ENCODE measurements around the gene KRAS. TPM values are rescaled to one million over a fixed set of nuclear protein-coding genes. Genes with fewer than 3 reads are reported as not detected.

Gene KRAS
- total RNA-seq, 1 donor from 2014 or later: 9.6 TPM

- intact Hi-C loops (cut with DNase I): no loop called here
- H3K4me1 ChIP-seq: peaks cover 20% of the 10 kb centered on the region
- no peaks in the 10 kb centered on the region for H3K9me3 ChIP-seq
- no peaks in the 10 kb centered on the region for H3K36me3 ChIP-seq
- no peak for DNase-seq (ENCODE audit: extremely low spot score in 2 of 2)
- peak overlapping the region; percentile 93 for H3K27ac ChIP-seq
- no peak for TF ChIP-seq POLR2A (IDR thresholded peaks at IDR 0.05)
- TF ChIP-seq POLR2AphosphoS5 (IDR thresholded peaks at IDR 0.05; ENCODE audit: insufficient read depth in 1 of 2, low read depth in 1 of 2): no peak
- TF ChIP-seq, protein P1, sequence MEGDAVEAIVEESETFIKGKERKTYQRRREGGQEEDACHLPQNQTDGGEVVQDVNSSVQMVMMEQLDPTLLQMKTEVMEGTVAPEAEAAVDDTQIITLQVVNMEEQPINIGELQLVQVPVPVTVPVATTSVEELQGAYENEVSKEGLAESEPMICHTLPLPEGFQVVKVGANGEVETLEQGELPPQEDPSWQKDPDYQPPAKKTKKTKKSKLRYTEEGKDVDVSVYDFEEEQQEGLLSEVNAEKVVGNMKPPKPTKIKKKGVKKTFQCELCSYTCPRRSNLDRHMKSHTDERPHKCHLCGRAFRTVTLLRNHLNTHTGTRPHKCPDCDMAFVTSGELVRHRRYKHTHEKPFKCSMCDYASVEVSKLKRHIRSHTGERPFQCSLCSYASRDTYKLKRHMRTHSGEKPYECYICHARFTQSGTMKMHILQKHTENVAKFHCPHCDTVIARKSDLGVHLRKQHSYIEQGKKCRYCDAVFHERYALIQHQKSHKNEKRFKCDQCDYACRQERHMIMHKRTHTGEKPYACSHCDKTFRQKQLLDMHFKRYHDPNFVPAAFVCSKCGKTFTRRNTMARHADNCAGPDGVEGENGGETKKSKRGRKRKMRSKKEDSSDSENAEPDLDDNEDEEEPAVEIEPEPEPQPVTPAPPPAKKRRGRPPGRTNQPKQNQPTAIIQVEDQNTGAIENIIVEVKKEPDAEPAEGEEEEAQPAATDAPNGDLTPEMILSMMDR (IDR thresholded peaks at IDR 0.05): no peak
- peak overlapping the region; percentile 85 to 87 for H3K4me3 ChIP-seq
- no peaks in the 10 kb centered on the region for H3K27me3 ChIP-seq
Measured at GRCh38 chr12:25249931-25250738, 594 bp downstream of the KRAS start.

DNA sequence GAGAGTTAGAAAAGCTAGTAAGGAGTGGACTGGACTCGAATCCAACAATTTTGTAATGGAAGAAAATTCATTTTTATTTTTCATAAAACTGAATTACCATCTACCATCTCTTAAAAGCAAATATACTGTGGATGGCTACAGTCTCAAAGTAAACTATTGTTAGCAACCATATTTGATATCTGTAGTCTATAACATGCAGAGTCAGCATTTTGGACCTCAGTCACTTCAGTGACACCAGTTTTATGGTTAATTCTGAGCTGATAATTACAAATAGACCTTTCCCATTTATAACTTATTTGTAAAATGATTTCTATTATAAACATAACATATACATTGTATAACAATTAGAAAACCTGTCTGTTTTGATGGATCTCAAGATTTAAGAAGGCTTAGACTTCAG is 2.0 kb downstream of the KRAS start:
- no peak overlapping the region for H3K27ac ChIP-seq
- no peak for DNase-seq (ENCODE audit: extremely low spot score in 2 of 2)

DNA sequence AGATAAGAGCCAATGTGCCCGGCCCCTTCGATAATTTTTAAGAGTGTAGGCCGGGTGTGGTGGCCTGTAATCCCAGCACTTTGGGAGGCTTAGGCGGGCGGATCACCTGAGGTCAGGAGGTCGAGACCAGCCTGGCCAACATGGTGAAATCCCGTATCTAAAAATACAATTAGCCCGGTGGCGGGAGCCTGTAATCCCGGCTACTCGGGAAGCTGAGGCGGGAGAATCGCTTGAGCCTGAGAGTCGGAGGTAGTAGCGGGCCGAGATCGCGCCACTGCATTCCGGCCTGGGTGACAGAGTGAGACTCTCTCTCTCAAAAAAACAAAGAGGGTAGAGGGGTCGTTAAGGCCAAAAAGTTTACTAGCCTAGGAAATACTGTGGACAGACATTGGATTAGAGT is 2.6 kb downstream of the KRAS start:
- Histone ChIP-seq H3K9me3 (no peaks in the 10 kb centered on the region), H3K27me3 (no peaks in the 10 kb centered on the region), H3K4me1 (peaks cover 20% of the 10 kb centered on the region), H3K27ac (no peak overlapping the region), H3K36me3 (no peaks in the 10 kb centered on the region), H3K4me3 (no peak overlapping the region)
- TF ChIP-seq POLR2AphosphoS5 (IDR thresholded peaks at IDR 0.05; ENCODE audit: insufficient read depth in 1 of 2, low read depth in 1 of 2) (no peak), POLR2A (IDR thresholded peaks at IDR 0.05) (no peak)
- TF ChIP-seq, protein P1 (IDR thresholded peaks at IDR 0.05): no peak
- intact Hi-C loops (cut with DNase I): no loop called here
- DNase-seq (ENCODE audit: extremely low spot score in 2 of 2): no peak

More for the DNA sequence above, 2.0 kb downstream of the KRAS start:
- Histone ChIP-seq H3K4me1 (peaks cover 20% of the 10 kb centered on the region), H3K9me3 (no peaks in the 10 kb centered on the region), H3K4me3 (no peak overlapping the region), H3K27me3 (no peaks in the 10 kb centered on the region), H3K36me3 (no peaks in the 10 kb centered on the region)
- TF ChIP-seq POLR2AphosphoS5 (IDR thresholded peaks at IDR 0.05; ENCODE audit: insufficient read depth in 1 of 2, low read depth in 1 of 2): no peak
- no peak for TF ChIP-seq POLR2A (IDR thresholded peaks at IDR 0.05)
- TF ChIP-seq, protein P1 (IDR thresholded peaks at IDR 0.05): no peak
- intact Hi-C loops (cut with DNase I): no loop called here

DNA sequence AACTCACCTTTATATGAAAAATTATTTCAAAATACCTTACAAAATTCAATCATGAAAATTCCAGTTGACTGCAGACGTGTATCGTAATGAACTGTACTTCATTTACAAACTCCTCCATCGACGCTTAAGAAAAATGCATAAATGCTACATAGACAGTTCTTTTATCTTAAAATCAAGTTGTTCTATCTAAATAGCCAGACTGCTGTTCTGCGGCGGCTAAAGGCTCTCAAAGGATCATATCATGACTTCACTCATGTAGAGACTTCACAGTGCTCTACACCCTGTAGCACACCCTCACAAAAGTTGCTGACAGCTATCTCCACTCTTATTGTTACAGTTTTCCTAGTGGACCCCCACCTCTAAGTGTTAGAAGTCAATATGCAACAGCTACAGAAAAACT is 5.2 kb downstream of the KRAS start:
- no peak overlapping the region for H3K27ac ChIP-seq
- intact Hi-C loops (cut with DNase I): no loop called here
- TF ChIP-seq POLR2A (IDR thresholded peaks at IDR 0.05): no peak
- TF ChIP-seq POLR2AphosphoS5 (IDR thresholded peaks at IDR 0.05; ENCODE audit: insufficient read depth in 1 of 2, low read depth in 1 of 2): no peak
- TF ChIP-seq, protein P1 (IDR thresholded peaks at IDR 0.05): no peak
- no peaks in the 10 kb centered on the region for H3K27me3 ChIP-seq
- no peaks in the 10 kb centered on the region for H3K36me3 ChIP-seq
- peaks cover 15% of the 10 kb centered on the region for H3K4me1 ChIP-seq
- DNase-seq (ENCODE audit: extremely low spot score in 2 of 2): no peak
- H3K4me3 ChIP-seq: no peak overlapping the region
- H3K9me3 ChIP-seq: no peaks in the 10 kb centered on the region

DNA sequence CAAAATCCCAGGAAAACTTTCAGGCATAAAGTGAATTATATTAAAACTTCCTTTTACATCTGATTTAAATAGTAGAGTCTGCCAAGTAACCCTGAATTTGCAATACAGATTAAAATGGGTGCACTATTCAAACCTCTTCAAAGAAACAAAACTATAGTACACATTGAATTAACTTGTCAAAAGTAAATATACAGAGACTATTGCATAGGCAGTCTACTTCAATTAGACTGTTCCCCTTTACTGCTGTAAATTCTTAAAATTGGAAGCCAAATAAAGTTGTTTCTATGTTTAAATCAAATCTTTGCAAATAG is 7.1 kb downstream of the KRAS start:
- no peak overlapping the region for H3K27ac ChIP-seq
- H3K36me3 ChIP-seq: no peaks in the 10 kb centered on the region
- H3K4me1 ChIP-seq: peaks cover 2% of the 10 kb centered on the region
- intact Hi-C loops (cut with DNase I): no loop called here
- no peak overlapping the region for H3K4me3 ChIP-seq
- TF ChIP-seq, protein P1 (IDR thresholded peaks at IDR 0.05): no peak
- no peak for TF ChIP-seq POLR2AphosphoS5 (IDR thresholded peaks at IDR 0.05; ENCODE audit: insufficient read depth in 1 of 2, low read depth in 1 of 2)
- TF ChIP-seq POLR2A (IDR thresholded peaks at IDR 0.05): no peak
- H3K27me3 ChIP-seq: no peaks in the 10 kb centered on the region
- DNase-seq (ENCODE audit: extremely low spot score in 2 of 2): no peak
- no peaks in the 10 kb centered on the region for H3K9me3 ChIP-seq
